Lower leg skin (tissue), 3 donors: ENCODE data around the gene EFCAB12.

Source experiments
- CTCF ChIP-seq, 3 donors: fragments of 450-650 bp; IDR thresholded peaks; one replicate each; pipeline ENCODE4 v1.5.1; 2016; ENCODE audit warnings: antibody characterized with exemption in 3 of 3, mild to moderate bottlenecking in 3 of 3, moderate library complexity in 2 of 3
- POLR2A ChIP-seq, 2 donors: fragments of 450-650 bp; IDR thresholded peaks; one replicate each; pipeline ENCODE4 v1.6.1; 2016 to 2017; ENCODE audit warnings: antibody characterized with exemption in 2 of 2, mild to moderate bottlenecking in 1 of 2, moderate library complexity in 1 of 2

GRCh38 chr3:129446926-129447325 is 18.5 kb upstream of the EFCAB12 start:
- no peak for TF ChIP-seq POLR2A (IDR thresholded peaks at IDR 0.05)
- TF ChIP-seq CTCF (IDR thresholded peaks at IDR 0.05), result no peak
